Measurements from ENCODE around the gene SYNM.

Gene SYNM

DNA sequence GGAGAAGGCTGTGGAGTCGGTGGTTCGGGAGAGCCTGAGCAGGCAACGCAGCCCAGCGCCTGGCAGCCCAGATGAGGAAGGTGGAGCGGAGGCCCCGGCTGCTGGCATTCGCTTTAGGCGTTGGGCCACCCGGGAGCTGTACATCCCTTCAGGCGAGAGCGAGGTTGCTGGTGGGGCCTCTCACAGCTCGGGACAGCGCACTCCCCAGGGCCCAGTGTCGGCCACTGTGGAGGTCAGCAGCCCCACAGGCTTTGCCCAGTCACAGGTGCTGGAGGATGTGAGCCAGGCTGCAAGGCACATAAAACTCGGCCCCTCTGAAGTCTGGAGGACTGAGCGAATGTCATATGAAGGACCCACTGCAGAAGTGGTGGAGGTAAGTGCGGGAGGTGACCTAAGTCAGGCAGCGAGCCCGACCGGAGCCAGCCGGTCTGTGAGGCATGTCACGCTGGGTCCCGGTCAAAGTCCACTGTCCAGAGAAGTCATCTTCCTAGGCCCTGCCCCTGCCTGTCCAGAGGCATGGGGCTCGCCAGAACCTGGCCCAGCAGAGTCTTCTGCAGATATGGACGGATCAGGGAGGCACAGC is 26.7 kb downstream of the SYNM start:
- H3K36me3 Mint-ChIP-seq (ENCODE audit: low read depth), result peaks cover 2% of the 10 kb centered on the region
- no peaks in the 10 kb centered on the region for H3K27me3 Mint-ChIP-seq (ENCODE audit: low read depth)
- H3K9me3 Mint-ChIP-seq, result no peaks in the 10 kb centered on the region
- no peak overlapping the region for H3K27ac Mint-ChIP-seq
- peaks cover 6% of the 10 kb centered on the region for H3K4me1 Mint-ChIP-seq (ENCODE audit: low read depth)
- no peak overlapping the region for H3K4me3 Mint-ChIP-seq

- Mint-ChIP-seq H3K4me3 (no peak overlapping the region), H3K27ac (no peak overlapping the region), H3K27me3 (ENCODE audit: low read depth) (no peaks in the 10 kb centered on the region), H3K4me1 (ENCODE audit: low read depth) (peaks cover 6% of the 10 kb centered on the region), H3K9me3 (no peaks in the 10 kb centered on the region), H3K36me3 (ENCODE audit: low read depth) (peaks cover 2% of the 10 kb centered on the region)
These were observed 27.2 kb downstream of the SYNM start for GRCh38 chr15:99132122-99132521.

- Mint-ChIP-seq H3K27me3 (ENCODE audit: low read depth) (no peaks in the 10 kb centered on the region), H3K9me3 (no peaks in the 10 kb centered on the region), H3K4me1 (ENCODE audit: low read depth) (peaks cover 6% of the 10 kb centered on the region), H3K27ac (no peak overlapping the region), H3K36me3 (ENCODE audit: low read depth) (peaks cover 2% of the 10 kb centered on the region), H3K4me3 (no peak overlapping the region)
These were observed 27.9 kb downstream of the SYNM start for GRCh38 chr15:99132634-99133287.

DNA sequence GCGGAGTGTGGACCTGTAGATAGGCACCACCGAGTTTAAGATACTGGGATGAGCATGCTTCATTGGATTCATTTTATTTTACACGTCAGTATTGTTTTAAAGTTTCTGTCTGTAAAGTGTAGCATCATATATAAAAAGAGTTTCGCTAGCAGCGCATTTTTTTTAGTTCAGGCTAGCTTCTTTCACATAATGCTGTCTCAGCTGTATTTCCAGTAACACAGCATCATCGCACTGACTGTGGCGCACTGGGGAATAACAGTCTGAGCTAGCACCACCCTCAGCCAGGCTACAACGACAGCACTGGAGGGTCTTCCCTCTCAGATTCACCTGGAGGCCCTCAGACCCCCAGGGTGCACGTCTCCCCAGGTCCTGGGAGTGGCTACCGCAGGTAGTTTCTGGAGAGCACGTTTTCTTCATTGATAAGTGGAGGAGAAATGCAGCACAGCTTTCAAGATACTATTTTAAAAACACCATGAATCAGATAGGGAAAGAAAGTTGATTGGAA is 29.5 kb downstream of the SYNM start:
- H3K36me3 Mint-ChIP-seq (ENCODE audit: low read depth), result peaks cover 2% of the 10 kb centered on the region
- H3K9me3 Mint-ChIP-seq, result no peaks in the 10 kb centered on the region
- no peak overlapping the region for H3K4me3 Mint-ChIP-seq
- H3K27ac Mint-ChIP-seq, result no peak overlapping the region
- peaks cover 6% of the 10 kb centered on the region for H3K4me1 Mint-ChIP-seq (ENCODE audit: low read depth)
- H3K27me3 Mint-ChIP-seq (ENCODE audit: low read depth), result no peaks in the 10 kb centered on the region

DNA sequence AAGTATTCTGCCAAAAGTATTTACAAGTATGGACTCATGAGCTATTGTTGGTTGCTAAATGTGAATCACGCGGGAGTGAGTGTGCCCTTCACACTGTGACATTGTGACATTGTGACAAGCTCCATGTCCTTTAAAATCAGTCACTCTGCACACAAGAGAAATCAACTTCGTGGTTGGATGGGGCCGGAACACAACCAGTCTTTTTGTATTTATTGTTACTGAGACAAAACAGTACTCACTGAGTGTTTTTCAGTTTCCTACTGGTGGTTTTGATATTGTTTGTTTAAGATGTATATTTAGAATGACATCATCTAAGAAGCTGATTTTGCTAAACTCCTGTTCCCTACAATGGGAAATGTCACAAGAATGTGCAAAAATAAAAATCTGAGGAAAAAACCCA is 30.3 kb downstream of the SYNM start:
- Mint-ChIP-seq H3K27me3 (ENCODE audit: low read depth) (no peaks in the 10 kb centered on the region), H3K4me3 (no peak overlapping the region), H3K4me1 (ENCODE audit: low read depth) (peaks cover 4% of the 10 kb centered on the region), H3K36me3 (ENCODE audit: low read depth) (no peaks in the 10 kb centered on the region), H3K27ac (no peak overlapping the region), H3K9me3 (no peaks in the 10 kb centered on the region)

GRCh38 chr15:99137111-99137546 is 32.2 kb downstream of the SYNM start:
- Mint-ChIP-seq H3K9me3 (no peaks in the 10 kb centered on the region), H3K27ac (no peak overlapping the region), H3K4me3 (no peak overlapping the region), H3K4me1 (ENCODE audit: low read depth) (peaks cover 4% of the 10 kb centered on the region), H3K27me3 (ENCODE audit: low read depth) (no peaks in the 10 kb centered on the region), H3K36me3 (ENCODE audit: low read depth) (no peaks in the 10 kb centered on the region)

DNA sequence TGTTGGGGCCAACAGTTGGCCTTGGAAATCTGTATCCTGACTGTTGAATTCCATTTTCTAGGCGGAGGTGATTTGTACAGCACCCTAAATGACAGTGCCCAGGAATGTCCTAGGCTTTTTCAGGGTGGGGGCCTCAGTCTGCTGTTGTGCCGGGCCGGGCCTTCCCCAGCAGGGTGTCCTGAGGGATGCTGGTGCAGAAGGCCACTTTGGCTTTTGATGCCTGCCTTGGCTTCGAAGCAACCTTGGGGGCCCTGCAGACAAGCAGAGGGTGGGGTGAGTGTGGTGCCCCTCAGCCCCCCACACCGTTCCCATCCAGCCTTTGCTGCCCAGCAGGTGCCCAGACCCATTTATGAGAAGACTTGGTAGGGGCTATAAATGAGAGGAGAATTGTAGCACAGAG is 33.0 kb downstream of the SYNM start:
- Mint-ChIP-seq H3K36me3 (ENCODE audit: low read depth) (no peaks in the 10 kb centered on the region), H3K4me3 (no peak overlapping the region), H3K4me1 (ENCODE audit: low read depth) (peaks cover 4% of the 10 kb centered on the region), H3K27ac (no peak overlapping the region), H3K27me3 (ENCODE audit: low read depth) (no peaks in the 10 kb centered on the region), H3K9me3 (no peaks in the 10 kb centered on the region)

DNA sequence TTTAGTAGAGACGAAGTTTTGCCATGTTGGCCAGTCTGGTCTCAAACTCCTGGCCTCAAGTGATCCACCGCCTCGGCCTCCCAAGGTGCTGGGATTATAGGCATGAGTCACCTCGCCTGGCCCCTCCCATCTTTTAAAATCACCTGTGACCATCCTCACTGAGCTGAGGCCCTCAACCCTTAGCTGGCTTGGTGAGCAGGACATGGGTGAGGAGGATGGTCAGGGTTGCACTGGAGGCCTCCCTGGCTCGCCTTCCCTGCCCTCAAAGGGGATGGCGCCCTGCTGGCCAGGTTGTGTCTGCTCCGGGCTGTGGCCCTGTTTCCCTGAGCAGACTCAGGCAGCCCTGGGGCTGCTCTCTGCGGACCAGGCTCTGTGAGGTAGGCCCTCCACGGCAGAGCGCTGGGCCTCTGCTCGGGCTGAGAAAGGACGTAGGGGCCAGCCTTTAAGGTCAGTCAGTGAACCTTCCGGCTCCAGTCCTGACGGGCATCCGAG is 33.7 kb downstream of the SYNM start:
- Mint-ChIP-seq H3K27ac (no peak overlapping the region), H3K9me3 (no peaks in the 10 kb centered on the region), H3K36me3 (ENCODE audit: low read depth) (no peaks in the 10 kb centered on the region), H3K27me3 (ENCODE audit: low read depth) (no peaks in the 10 kb centered on the region), H3K4me1 (ENCODE audit: low read depth) (peaks cover 4% of the 10 kb centered on the region), H3K4me3 (no peak overlapping the region)

DNA sequence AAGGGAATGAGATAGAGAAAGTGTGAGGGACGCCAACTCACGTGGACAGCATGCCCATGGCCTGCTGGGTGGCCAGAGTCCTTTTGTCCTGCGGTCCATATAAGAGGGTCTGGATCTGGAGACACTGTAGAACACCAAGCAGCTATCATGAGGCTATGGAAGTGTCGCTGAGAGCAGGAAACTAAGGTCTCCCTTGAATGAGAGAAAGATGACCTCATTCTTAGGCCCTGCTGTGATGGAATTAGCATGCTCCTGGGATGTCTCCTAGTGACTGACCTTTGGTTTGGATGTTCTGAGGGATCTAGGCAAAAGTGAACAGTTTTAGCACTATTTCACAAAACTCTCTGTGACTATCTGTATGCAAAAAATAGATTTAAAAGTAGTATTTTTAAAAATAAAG is 34.4 kb downstream of the SYNM start:
- Mint-ChIP-seq H3K36me3 (ENCODE audit: low read depth) (no peaks in the 10 kb centered on the region), H3K27me3 (ENCODE audit: low read depth) (no peaks in the 10 kb centered on the region), H3K9me3 (no peaks in the 10 kb centered on the region), H3K27ac (no peak overlapping the region), H3K4me1 (ENCODE audit: low read depth) (peaks cover 4% of the 10 kb centered on the region), H3K4me3 (no peak overlapping the region)

DNA sequence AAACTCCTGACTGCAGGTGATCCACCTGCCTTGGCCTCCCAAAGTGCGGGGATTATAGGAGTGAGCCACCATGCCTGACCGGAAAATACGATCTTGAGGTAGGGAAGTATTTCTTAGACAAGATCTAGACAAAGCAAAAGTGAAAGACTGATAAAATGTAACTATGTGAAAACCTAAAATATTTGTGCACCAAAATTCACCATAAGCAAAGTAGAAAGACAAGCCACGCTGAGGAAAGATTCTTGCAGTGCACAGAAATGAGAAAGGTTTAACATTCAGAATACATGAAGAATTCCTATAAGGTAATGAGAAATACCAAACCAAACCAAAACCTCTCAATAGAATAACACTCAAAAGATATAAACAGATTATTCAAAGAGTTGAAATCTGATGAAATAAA is 35.7 kb downstream of the SYNM start:
- no peak overlapping the region for H3K4me3 Mint-ChIP-seq
- no peak overlapping the region for H3K27ac Mint-ChIP-seq
- peaks cover under 1% of the 10 kb centered on the region for H3K4me1 Mint-ChIP-seq (ENCODE audit: low read depth)
- H3K9me3 Mint-ChIP-seq, result no peaks in the 10 kb centered on the region
- H3K27me3 Mint-ChIP-seq (ENCODE audit: low read depth), result no peaks in the 10 kb centered on the region
- H3K36me3 Mint-ChIP-seq (ENCODE audit: low read depth), result no peaks in the 10 kb centered on the region

- H3K4me3 Mint-ChIP-seq, result no peak overlapping the region
- no peaks in the 10 kb centered on the region for H3K9me3 Mint-ChIP-seq
- H3K4me1 Mint-ChIP-seq (ENCODE audit: low read depth), result no peaks in the 10 kb centered on the region
- H3K27ac Mint-ChIP-seq, result no peak overlapping the region
- no peaks in the 10 kb centered on the region for H3K36me3 Mint-ChIP-seq (ENCODE audit: low read depth)
- H3K27me3 Mint-ChIP-seq (ENCODE audit: low read depth), result no peaks in the 10 kb centered on the region
These were observed 37.1 kb downstream of the SYNM start for GRCh38 chr15:99141943-99142342.

DNA sequence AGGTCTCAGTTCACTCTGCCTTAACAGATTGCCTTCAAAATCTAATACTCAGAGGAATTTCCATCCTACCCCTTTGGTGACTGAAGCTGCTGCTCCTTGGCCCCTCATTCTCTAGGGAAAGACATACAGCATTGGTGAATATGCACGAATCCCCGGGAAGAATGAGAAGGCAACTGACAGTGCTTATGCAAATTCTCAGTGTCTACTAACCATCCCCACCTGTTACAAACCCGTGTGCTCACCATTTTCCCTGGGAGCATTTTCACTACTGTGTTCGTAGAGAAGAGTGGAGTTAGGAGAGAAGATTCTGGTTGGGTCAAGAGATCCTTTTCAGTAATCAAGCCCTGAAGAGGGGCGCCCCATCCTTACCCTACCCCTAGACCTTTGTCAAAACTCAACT is 37.7 kb downstream of the SYNM start:
- Mint-ChIP-seq H3K9me3 (no peaks in the 10 kb centered on the region), H3K4me1 (ENCODE audit: low read depth) (no peaks in the 10 kb centered on the region), H3K27ac (no peak overlapping the region), H3K27me3 (ENCODE audit: low read depth) (no peaks in the 10 kb centered on the region), H3K36me3 (ENCODE audit: low read depth) (no peaks in the 10 kb centered on the region), H3K4me3 (no peak overlapping the region)

GRCh38 chr15:99143242-99143641 is 38.4 kb downstream of the SYNM start:
- H3K27me3 Mint-ChIP-seq (ENCODE audit: low read depth), result no peaks in the 10 kb centered on the region
- no peak overlapping the region for H3K4me3 Mint-ChIP-seq
- no peaks in the 10 kb centered on the region for H3K36me3 Mint-ChIP-seq (ENCODE audit: low read depth)
- no peaks in the 10 kb centered on the region for H3K4me1 Mint-ChIP-seq (ENCODE audit: low read depth)
- H3K27ac Mint-ChIP-seq, result no peak overlapping the region
- H3K9me3 Mint-ChIP-seq, result no peaks in the 10 kb centered on the region

DNA sequence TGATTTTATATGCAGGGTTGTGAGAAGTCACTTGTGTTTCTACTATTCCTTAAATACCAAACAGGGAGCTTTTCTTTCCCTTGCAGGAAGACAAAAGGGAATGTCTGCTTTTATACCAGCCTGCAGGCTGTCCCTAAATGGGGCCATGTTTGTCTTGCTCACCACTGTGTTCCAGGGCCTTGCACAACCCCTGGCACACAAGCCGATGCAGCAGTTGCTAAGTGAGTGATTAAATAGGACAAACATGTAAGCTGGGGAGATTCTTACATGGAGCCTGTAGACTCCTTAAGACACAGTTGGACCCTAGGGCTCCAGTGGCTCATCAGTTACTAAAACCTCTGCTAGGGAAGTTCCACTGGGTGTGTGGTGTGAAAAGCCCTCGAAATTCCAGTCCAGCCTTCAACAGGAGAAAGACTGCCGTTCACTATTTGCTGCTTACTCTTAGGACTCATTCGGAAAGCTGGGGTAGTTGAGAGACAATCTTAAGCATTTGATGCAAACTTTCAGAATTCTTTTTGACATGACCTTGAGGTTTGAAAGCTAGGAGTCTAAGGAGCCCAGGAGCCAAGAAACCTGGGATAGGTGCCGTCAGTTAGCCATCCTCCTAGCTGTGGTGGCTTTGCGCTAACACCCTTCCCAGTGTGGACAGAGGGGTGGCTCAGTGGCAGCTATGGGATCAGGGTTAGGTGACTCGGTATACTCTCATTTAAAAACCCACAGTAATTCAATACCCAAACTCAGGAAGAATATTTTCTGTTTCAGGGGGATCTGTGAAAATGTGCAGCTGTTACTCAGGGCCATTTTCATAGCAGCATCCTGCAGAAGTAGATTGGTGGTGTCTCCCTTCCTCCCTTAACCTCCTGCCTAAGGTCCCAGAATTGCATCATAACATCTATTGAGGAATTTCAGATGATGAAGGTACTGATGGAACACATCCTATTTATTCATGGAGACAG is 39.1 kb downstream of the SYNM start:
- H3K36me3 Mint-ChIP-seq (ENCODE audit: low read depth), result no peaks in the 10 kb centered on the region
- H3K27ac Mint-ChIP-seq, result no peak overlapping the region
- H3K27me3 Mint-ChIP-seq (ENCODE audit: low read depth), result no peaks in the 10 kb centered on the region

More for the DNA sequence above, 39.1 kb downstream of the SYNM start:
- Mint-ChIP-seq H3K9me3 (no peaks in the 10 kb centered on the region), H3K4me1 (ENCODE audit: low read depth) (no peaks in the 10 kb centered on the region), H3K4me3 (no peak overlapping the region)

Measured in T-helper 1 cell treated with Interleukin-12 subunit alpha and Interleukin-12 subunit beta and Interleukin-4 antibody, amounts not matched to agents 30 μg/mL and 1 μg/mL, for 36 hours (primary cell).